GM12878 (cell line): ENCODE measurements around the gene SLC39A13. TPM values are rescaled to one million over a fixed set of nuclear protein-coding genes. Genes with fewer than 3 reads are reported as not detected.
A peak's percentile ranks its signal among the peaks of the same experiment; 100 is the strongest.

Experiments used
- ETV6 ChIP-seq, 2 experiments: fragments of 450-650 bp in 1 of 2; IDR thresholded peaks in 1 of 2; conservative IDR thresholded peaks in 1 of 2; 2 replicates each; pipeline ENCODE4 v1.6.1; 2014; ENCODE audit warnings: antibody characterized with exemption in 1 of 2, borderline replicate concordance in 1 of 2, low read depth in 1 of 2, mild to moderate bottlenecking in 1 of 2, moderate library complexity in 1 of 2
- FOXK2 ChIP-seq: fragments of 450-650 bp; IDR thresholded peaks from 2 replicates; pipeline ENCODE4 v1.6.1; 2017; ENCODE audit warnings: mild to moderate bottlenecking, moderate library complexity
- HDAC2 ChIP-seq: fragments of 200-600 bp; sonication (generic); IDR thresholded peaks from 2 replicates; pipeline ENCODE4 v1.6.1; 2017
- HSF1 ChIP-seq: fragments of 150-350 bp; IDR thresholded peaks from 2 replicates; pipeline ENCODE4 v1.6.1; 2014; ENCODE audit warnings: mild to moderate bottlenecking, low read depth, low read length
- JUND ChIP-seq: IDR thresholded peaks from 2 replicates; pipeline ENCODE4 v1.6.1; 2012; ENCODE audit warnings: low read depth, mild to moderate bottlenecking, low read length, improper control_type of control experiment, moderate library complexity
- KLF5 ChIP-seq: fragments of 450-650 bp; IDR thresholded peaks from 2 replicates; pipeline ENCODE4 v1.6.1; 2014; ENCODE audit warnings: mild to moderate bottlenecking; ENCODE audit not compliant: partially characterized antibody
- MAX ChIP-seq: IDR thresholded peaks from 2 replicates; pipeline ENCODE4 v1.6.1; 2012; ENCODE audit warnings: low read depth, low read length, improper control_type of control experiment
- MYC ChIP-seq: IDR thresholded peaks from 2 replicates; pipeline ENCODE4 v1.6.1; 2011; ENCODE audit warnings: mild to moderate bottlenecking, low read length, moderate library complexity, inconsistent platforms; ENCODE audit not compliant: insufficient read depth, insufficient replicate concordance, insufficient read length, severe bottlenecking
- NR2C1 ChIP-seq: fragments of 450-650 bp; IDR thresholded peaks from 2 replicates; pipeline ENCODE4 v1.6.1; 2017; ENCODE audit warnings: antibody characterized with exemption, mild to moderate bottlenecking, moderate library complexity
- NR2C2 ChIP-seq: IDR thresholded peaks from 2 replicates; pipeline ENCODE4 v1.6.1; 2011; ENCODE audit warnings: borderline replicate concordance, low read depth; ENCODE audit not compliant: control insufficient read depth, insufficient read length
- NR2F1 ChIP-seq: fragments of 450-650 bp; conservative IDR thresholded peaks from 2 replicates; pipeline ENCODE4 v1.6.1; 2017; ENCODE audit warnings: mild to moderate bottlenecking
- RAD51 ChIP-seq: fragments of 450-650 bp; IDR thresholded peaks from 2 replicates; pipeline ENCODE4 v1.6.1; 2016; ENCODE audit warnings: moderate library complexity, mild to moderate bottlenecking, inconsistent platforms
- SRF ChIP-seq, 2 experiments: IDR thresholded peaks; 2 replicates each; pipeline ENCODE4 v1.6.1; 2011; ENCODE audit warnings: low read depth in 2 of 2, low read length in 2 of 2, mild to moderate bottlenecking in 1 of 2, moderate library complexity in 1 of 2
- TARDBP ChIP-seq: IDR thresholded peaks from 2 replicates; pipeline ENCODE4 v1.6.1; 2016; ENCODE audit warnings: borderline replicate concordance
- TCF12 ChIP-seq: IDR thresholded peaks from 2 replicates; pipeline ENCODE4 v1.6.1; 2011; ENCODE audit warnings: low read depth, mild to moderate bottlenecking, low read length
- USF2 ChIP-seq: IDR thresholded peaks from 2 replicates; pipeline ENCODE4 v1.6.1; 2011; ENCODE audit warnings: low read depth, low read length, improper control_type of control experiment, borderline replicate concordance
- ZBED1 ChIP-seq: IDR thresholded peaks from 2 replicates; pipeline ENCODE4 v1.6.1; 2016; ENCODE audit warnings: borderline replicate concordance
- ZBTB33 ChIP-seq: fragments of 450-650 bp; IDR thresholded peaks from 2 replicates; pipeline ENCODE4 v1.6.1; 2017; ENCODE audit warnings: mild to moderate bottlenecking
- polyA plus RNA-seq, 11 experiments: library from polyadenylated mRNA; depleted of rRNA in 4 of 11; unstranded in 6 of 11; stranded (reverse) in 5 of 11; fragments of >200 nt; fragmentation: Nextera tagmentation in 4 of 11; fragmentation: Illumina TruSeq in 1 of 11; extraction: Ambion mirVana in 4 of 11; extraction: Trizol in 1 of 11; gene quantifications; 1 replicate in 1 of 11; 2 replicates in 10 of 11; pipeline versions ENCODE4 v1.2.1 to v1.2.3, GENCODE V29; 2011 to 2016; ENCODE audit warnings: inconsistent platforms in 2 of 11, missing spikeins in 2 of 11, low read depth in 1 of 11
- total RNA-seq, 4 experiments: library from RNA; depleted of rRNA in 3 of 4; stranded (reverse); fragments of >200 nt in 3 of 4; fragmentation: Illumina TruSeq in 1 of 4; extraction: Trizol in 1 of 4; gene quantifications; 2 replicates each; pipeline versions ENCODE4 v1.2.1 to v1.2.3, GENCODE V29; 2013 to 2021
- TF ChIP-seq, protein P1 (sequence below), 3 experiments: IDR thresholded peaks in 2 of 3; conservative IDR thresholded peaks in 1 of 3; 2 replicates each; pipeline ENCODE4 v1.5.1; 2011; ENCODE audit warnings: low read depth in 3 of 3, low read length in 3 of 3, mild to moderate bottlenecking in 3 of 3, control low read depth in 2 of 3, moderate library complexity in 2 of 3, inconsistent platforms in 1 of 3, mixed read lengths in 1 of 3; ENCODE audit not compliant: control insufficient read depth in 2 of 3, insufficient read depth in 1 of 3; ENCODE audit errors: extremely low read depth in 1 of 3
- TF ChIP-seq, protein P2 (sequence below): fragments of 450-650 bp; IDR thresholded peaks from 2 replicates; pipeline ENCODE4 v1.6.1; 2016; ENCODE audit warnings: mild to moderate bottlenecking

The SLC39A13 gene
- total and polyA plus RNA-seq, 10 of the 15 experiments (the other 5 are each of a cell fraction or from before 2014, with no cell fraction given): 0.23 to 19.8 (median 6.3) TPM

- TF ChIP-seq HSF1 (no peak), ZBED1 (0 out of 2 replicates have a peak, but pooled peaks have one; percentile 10), NR2F1 (no peak), RAD51 (no peak), ZBTB33 (no peak), NR2C1 (no peak), NR2C2 (no peak), USF2 (no peak), SRF (IDR thresholded peaks at IDR 0.05; ENCODE audit: low read depth in 2 of 2, low read length in 2 of 2) (no peak), TCF12 (0 out of 2 replicates have a peak, but pooled peaks have one; percentile 53), FOXK2 (no peak), JUND (0 out of 2 replicates have a peak, but pooled peaks have one; percentile 28), KLF5 (no peak), TARDBP (no peak), MAX (0 out of 2 replicates have a peak, but pooled peaks have one; percentile 24), ETV6 (conservative IDR thresholded peaks at IDR 0.05 in 1 of 2, IDR thresholded peaks at IDR 0.05 in 1 of 2; ENCODE audit: borderline replicate concordance in 1 of 2, low read depth in 1 of 2) (no peak), MYC (no peak), HDAC2 (no peak)
- TF ChIP-seq, protein P1, sequence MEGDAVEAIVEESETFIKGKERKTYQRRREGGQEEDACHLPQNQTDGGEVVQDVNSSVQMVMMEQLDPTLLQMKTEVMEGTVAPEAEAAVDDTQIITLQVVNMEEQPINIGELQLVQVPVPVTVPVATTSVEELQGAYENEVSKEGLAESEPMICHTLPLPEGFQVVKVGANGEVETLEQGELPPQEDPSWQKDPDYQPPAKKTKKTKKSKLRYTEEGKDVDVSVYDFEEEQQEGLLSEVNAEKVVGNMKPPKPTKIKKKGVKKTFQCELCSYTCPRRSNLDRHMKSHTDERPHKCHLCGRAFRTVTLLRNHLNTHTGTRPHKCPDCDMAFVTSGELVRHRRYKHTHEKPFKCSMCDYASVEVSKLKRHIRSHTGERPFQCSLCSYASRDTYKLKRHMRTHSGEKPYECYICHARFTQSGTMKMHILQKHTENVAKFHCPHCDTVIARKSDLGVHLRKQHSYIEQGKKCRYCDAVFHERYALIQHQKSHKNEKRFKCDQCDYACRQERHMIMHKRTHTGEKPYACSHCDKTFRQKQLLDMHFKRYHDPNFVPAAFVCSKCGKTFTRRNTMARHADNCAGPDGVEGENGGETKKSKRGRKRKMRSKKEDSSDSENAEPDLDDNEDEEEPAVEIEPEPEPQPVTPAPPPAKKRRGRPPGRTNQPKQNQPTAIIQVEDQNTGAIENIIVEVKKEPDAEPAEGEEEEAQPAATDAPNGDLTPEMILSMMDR (IDR thresholded peaks at IDR 0.05 in 2 of 3, conservative IDR thresholded peaks at IDR 0.05 in 1 of 3; ENCODE audit: control insufficient read depth in 2 of 3, extremely low read depth in 1 of 3, insufficient read depth in 1 of 3, low read depth in 3 of 3, low read length in 3 of 3): no peak
- TF ChIP-seq, protein P2, sequence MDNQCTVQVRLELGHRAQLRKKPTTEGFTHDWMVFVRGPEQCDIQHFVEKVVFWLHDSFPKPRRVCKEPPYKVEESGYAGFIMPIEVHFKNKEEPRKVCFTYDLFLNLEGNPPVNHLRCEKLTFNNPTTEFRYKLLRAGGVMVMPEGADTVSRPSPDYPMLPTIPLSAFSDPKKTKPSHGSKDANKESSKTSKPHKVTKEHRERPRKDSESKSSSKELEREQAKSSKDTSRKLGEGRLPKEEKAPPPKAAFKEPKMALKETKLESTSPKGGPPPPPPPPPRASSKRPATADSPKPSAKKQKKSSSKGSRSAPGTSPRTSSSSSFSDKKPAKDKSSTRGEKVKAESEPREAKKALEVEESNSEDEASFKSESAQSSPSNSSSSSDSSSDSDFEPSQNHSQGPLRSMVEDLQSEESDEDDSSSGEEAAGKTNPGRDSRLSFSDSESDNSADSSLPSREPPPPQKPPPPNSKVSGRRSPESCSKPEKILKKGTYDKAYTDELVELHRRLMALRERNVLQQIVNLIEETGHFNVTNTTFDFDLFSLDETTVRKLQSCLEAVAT: no peak; the same call in 1 of the 2 replicates
Measured at GRCh38 chr11:47378010-47378835, 30.2 kb upstream of the SLC39A13 start, which contains the start of gene SPI1 (continued).
